ENCODE measurements around the gene KIF26B. TPM values are rescaled to one million over a fixed set of nuclear protein-coding genes. Genes with fewer than 3 reads are reported as not detected.

Gene KIF26B
- total and polyA plus RNA-seq, 2 of the 4 experiments (the other 2 are of a cell fraction), result 0.53 to 0.54 TPM

GRCh38 chr1:245742896-245743295 is 588.1 kb downstream of the KIF26B start:
- Histone ChIP-seq H3K18ac (ENCODE audit: low read depth, low read length) (no peak overlapping the region), H2AK9ac (replicated peaks; ENCODE audit: low read depth, low read length, poor library complexity) (no peak overlapping the region), H3K4me2 (ENCODE audit: low read depth, low read length) (no peak overlapping the region), H3K4me3 (ENCODE audit: insufficient read depth, low read depth, low read length) (no peak overlapping the region), H4K8ac (ENCODE audit: low read depth in 2 of 2, low read length in 2 of 2) (no peak overlapping the region), H3K9ac (ENCODE audit: low read depth, low read length) (no peak overlapping the region), H2BK20ac (ENCODE audit: low read depth, low read length) (no peak overlapping the region), H3K9me3 (ENCODE audit: control insufficient read depth, insufficient read depth, low read length) (peaks cover 2% of the 10 kb centered on the region; the same call in 1 of the 2 replicates), H3K4ac (ENCODE audit: low read depth, low read length) (no peak overlapping the region), H2BK5ac (ENCODE audit: low read depth, low read length, poor library complexity, severe bottlenecking) (no peak overlapping the region), H2AFZ (replicated peaks; ENCODE audit: low read length, poor library complexity) (no peak overlapping the region), H3K27me3 (ENCODE audit: control insufficient read depth, insufficient read depth, low read length) (no peaks in the 10 kb centered on the region), H3K79me1 (ENCODE audit: low read depth in 1 of 2, low read length in 2 of 2) (no peaks in the 10 kb centered on the region), H2BK120ac (ENCODE audit: low read depth, low read length) (no peak overlapping the region), H3K14ac (replicated peaks; ENCODE audit: low read depth, low read length) (no peak overlapping the region), H3K9me1 (ENCODE audit: insufficient read depth, low read length) (no peaks in the 10 kb centered on the region), H4K5ac (ENCODE audit: low read depth, low read length) (no peak overlapping the region), H3K36me3 (ENCODE audit: control insufficient read depth, insufficient read depth, low read length) (no peaks in the 10 kb centered on the region), H3K23ac (ENCODE audit: low read depth, low read length) (no peak overlapping the region), H3K4me1 (ENCODE audit: control insufficient read depth, insufficient read depth, low read length) (no peaks in the 10 kb centered on the region), H2BK15ac (ENCODE audit: low read depth, low read length) (no peak overlapping the region), H4K20me1 (ENCODE audit: insufficient read depth, low read length) (no peaks in the 10 kb centered on the region), H3K27ac (ENCODE audit: insufficient read depth, low read length) (no peak overlapping the region), H4K91ac (ENCODE audit: insufficient read depth, low read depth, low read length) (no peak overlapping the region), H3K56ac (ENCODE audit: extremely low read depth, insufficient read depth, low read length) (no peak overlapping the region), H2AK5ac (ENCODE audit: low read depth, low read length) (no peak overlapping the region)
- ATAC-seq (ENCODE audit: low read depth), result no peak
- BruUV-seq (replicated peaks), result no TSS peak
- POLR2A ChIA-PET (ENCODE audit: unreplicated experiment), result no interaction called here
- 58% methylated on average over 6 of the region's 9 CpGs; no CpG with 5 or more reads in 1 of the 2 experiments for WGBS, 2 experiments (ENCODE audit: extremely low coverage in 2 of 2, insufficient read length in 1 of 2)
- intact Hi-C loops (cut with micrococcal nuclease), result no loop called here
- in situ Hi-C loops (cut with MboI; ENCODE audit: low sequenced_read_pairs), result no loop called here
- DNase-seq, result no peak
- dilution Hi-C loops (cut with HindIII; ENCODE audit: low sequenced_read_pairs, unreplicated experiment), result no loop called here
- TF ChIP-seq, protein P1, sequence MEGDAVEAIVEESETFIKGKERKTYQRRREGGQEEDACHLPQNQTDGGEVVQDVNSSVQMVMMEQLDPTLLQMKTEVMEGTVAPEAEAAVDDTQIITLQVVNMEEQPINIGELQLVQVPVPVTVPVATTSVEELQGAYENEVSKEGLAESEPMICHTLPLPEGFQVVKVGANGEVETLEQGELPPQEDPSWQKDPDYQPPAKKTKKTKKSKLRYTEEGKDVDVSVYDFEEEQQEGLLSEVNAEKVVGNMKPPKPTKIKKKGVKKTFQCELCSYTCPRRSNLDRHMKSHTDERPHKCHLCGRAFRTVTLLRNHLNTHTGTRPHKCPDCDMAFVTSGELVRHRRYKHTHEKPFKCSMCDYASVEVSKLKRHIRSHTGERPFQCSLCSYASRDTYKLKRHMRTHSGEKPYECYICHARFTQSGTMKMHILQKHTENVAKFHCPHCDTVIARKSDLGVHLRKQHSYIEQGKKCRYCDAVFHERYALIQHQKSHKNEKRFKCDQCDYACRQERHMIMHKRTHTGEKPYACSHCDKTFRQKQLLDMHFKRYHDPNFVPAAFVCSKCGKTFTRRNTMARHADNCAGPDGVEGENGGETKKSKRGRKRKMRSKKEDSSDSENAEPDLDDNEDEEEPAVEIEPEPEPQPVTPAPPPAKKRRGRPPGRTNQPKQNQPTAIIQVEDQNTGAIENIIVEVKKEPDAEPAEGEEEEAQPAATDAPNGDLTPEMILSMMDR (conservative IDR thresholded peaks at IDR 0.05; ENCODE audit: low read depth, low read length), result no peak
- TF ChIP-seq CEBPB (IDR thresholded peaks at IDR 0.05; ENCODE audit: low read depth, low read length) (no peak), NFE2L2 (IDR thresholded peaks at IDR 0.05; ENCODE audit: low read depth, low read length) (no peak), RCOR1 (IDR thresholded peaks at IDR 0.05; ENCODE audit: insufficient replicate concordance, low read length) (no peak), FOS (IDR thresholded peaks at IDR 0.05; ENCODE audit: low read depth, low read length) (no peak), BHLHE40 (IDR thresholded peaks at IDR 0.05; ENCODE audit: low read depth, low read length) (no peak), POLR2A (IDR thresholded peaks at IDR 0.05; ENCODE audit: low read depth, low read length) (no peak), MAFK (IDR thresholded peaks at IDR 0.05; ENCODE audit: low read depth, low read length) (no peak), MAZ (IDR thresholded peaks at IDR 0.05; ENCODE audit: borderline replicate concordance, low read depth, low read length) (no peak), RAD21 (IDR thresholded peaks at IDR 0.05; ENCODE audit: low read length) (no peak), MXI1 (IDR thresholded peaks at IDR 0.05; ENCODE audit: borderline replicate concordance, low read depth, low read length) (no peak), CHD1 (IDR thresholded peaks at IDR 0.05; ENCODE audit: low read depth, low read length) (no peak), USF2 (IDR thresholded peaks at IDR 0.05; ENCODE audit: low read depth, low read length) (no peak), ELK1 (IDR thresholded peaks at IDR 0.05; ENCODE audit: borderline replicate concordance, low read depth, low read length) (no peak), RFX5 (IDR thresholded peaks at IDR 0.05; ENCODE audit: low read depth, low read length) (no peak), SMC3 (IDR thresholded peaks at IDR 0.05; ENCODE audit: low read depth, low read length) (no peak)
- CTCF ChIA-PET, result no interaction called here

Measured in IMR-90 (cell line).